ENCODE measurements around the gene WNT7B. TPM values are rescaled to one million over a fixed set of nuclear protein-coding genes. Genes with fewer than 3 reads are reported as not detected.

WNT7B gene
- total and polyA plus RNA-seq, 10 of the 15 experiments (the other 5 are each of a cell fraction or from before 2014, with no cell fraction given) = 0.12 TPM; not detected in 9

- no peak for TF ChIP-seq ASH2L (IDR thresholded peaks at IDR 0.05; ENCODE audit: borderline replicate concordance, low read depth)
- no peak for TF ChIP-seq ZSCAN29 (IDR thresholded peaks at IDR 0.05)
- TF ChIP-seq SUPT20H (IDR thresholded peaks at IDR 0.05; ENCODE audit: borderline replicate concordance, control insufficient read depth, low read depth, low read length) = no peak
- no peak for TF ChIP-seq ZNF687 (IDR thresholded peaks at IDR 0.05)
- no peak for TF ChIP-seq BCL11A (IDR thresholded peaks at IDR 0.05; ENCODE audit: low read depth, low read length)
- TF ChIP-seq, protein P1, sequence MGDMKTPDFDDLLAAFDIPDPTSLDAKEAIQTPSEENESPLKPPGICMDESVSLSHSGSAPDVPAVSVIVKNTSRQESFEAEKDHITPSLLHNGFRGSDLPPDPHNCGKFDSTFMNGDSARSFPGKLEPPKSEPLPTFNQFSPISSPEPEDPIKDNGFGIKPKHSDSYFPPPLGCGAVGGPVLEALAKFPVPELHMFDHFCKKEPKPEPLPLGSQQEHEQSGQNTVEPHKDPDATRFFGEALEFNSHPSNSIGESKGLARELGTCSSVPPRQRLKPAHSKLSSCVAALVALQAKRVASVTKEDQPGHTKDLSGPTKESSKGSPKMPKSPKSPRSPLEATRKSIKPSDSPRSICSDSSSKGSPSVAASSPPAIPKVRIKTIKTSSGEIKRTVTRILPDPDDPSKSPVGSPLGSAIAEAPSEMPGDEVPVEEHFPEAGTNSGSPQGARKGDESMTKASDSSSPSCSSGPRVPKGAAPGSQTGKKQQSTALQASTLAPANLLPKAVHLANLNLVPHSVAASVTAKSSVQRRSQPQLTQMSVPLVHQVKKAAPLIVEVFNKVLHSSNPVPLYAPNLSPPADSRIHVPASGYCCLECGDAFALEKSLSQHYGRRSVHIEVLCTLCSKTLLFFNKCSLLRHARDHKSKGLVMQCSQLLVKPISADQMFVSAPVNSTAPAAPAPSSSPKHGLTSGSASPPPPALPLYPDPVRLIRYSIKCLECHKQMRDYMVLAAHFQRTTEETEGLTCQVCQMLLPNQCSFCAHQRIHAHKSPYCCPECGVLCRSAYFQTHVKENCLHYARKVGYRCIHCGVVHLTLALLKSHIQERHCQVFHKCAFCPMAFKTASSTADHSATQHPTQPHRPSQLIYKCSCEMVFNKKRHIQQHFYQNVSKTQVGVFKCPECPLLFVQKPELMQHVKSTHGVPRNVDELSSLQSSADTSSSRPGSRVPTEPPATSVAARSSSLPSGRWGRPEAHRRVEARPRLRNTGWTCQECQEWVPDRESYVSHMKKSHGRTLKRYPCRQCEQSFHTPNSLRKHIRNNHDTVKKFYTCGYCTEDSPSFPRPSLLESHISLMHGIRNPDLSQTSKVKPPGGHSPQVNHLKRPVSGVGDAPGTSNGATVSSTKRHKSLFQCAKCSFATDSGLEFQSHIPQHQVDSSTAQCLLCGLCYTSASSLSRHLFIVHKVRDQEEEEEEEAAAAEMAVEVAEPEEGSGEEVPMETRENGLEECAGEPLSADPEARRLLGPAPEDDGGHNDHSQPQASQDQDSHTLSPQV (IDR thresholded peaks at IDR 0.05) = no peak
- TF ChIP-seq NFYB (IDR thresholded peaks at IDR 0.05; ENCODE audit: insufficient read depth, low read depth, low read length) = no peak
- no peak for TF ChIP-seq TBL1XR1 (IDR thresholded peaks at IDR 0.05; ENCODE audit: low read depth, low read length)
- TF ChIP-seq CHD2 (IDR thresholded peaks at IDR 0.05; ENCODE audit: borderline replicate concordance, low read depth, low read length) = no peak
- no peak for TF ChIP-seq ZNF207 (IDR thresholded peaks at IDR 0.05; ENCODE audit: borderline replicate concordance)
- no peak for TF ChIP-seq RCOR1 (conservative IDR thresholded peaks at IDR 0.05; ENCODE audit: low read depth, low read length)
- TF ChIP-seq PAX5 (IDR thresholded peaks at IDR 0.05; ENCODE audit: borderline replicate concordance, low read depth, low read length) = no peak
- TF ChIP-seq HDGF (IDR thresholded peaks at IDR 0.05) = no peak
- TF ChIP-seq, protein P2, sequence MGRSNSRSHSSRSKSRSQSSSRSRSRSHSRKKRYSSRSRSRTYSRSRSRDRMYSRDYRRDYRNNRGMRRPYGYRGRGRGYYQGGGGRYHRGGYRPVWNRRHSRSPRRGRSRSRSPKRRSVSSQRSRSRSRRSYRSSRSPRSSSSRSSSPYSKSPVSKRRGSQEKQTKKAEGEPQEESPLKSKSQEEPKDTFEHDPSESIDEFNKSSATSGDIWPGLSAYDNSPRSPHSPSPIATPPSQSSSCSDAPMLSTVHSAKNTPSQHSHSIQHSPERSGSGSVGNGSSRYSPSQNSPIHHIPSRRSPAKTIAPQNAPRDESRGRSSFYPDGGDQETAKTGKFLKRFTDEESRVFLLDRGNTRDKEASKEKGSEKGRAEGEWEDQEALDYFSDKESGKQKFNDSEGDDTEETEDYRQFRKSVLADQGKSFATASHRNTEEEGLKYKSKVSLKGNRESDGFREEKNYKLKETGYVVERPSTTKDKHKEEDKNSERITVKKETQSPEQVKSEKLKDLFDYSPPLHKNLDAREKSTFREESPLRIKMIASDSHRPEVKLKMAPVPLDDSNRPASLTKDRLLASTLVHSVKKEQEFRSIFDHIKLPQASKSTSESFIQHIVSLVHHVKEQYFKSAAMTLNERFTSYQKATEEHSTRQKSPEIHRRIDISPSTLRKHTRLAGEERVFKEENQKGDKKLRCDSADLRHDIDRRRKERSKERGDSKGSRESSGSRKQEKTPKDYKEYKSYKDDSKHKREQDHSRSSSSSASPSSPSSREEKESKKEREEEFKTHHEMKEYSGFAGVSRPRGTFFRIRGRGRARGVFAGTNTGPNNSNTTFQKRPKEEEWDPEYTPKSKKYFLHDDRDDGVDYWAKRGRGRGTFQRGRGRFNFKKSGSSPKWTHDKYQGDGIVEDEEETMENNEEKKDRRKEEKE (IDR thresholded peaks at IDR 0.05) = no peak
- H2AFZ ChIP-seq (ENCODE audit: control insufficient read depth, low read depth, low read length) = no peak overlapping the region
- no peak overlapping the region for H3K27ac ChIP-seq (ENCODE audit: control insufficient read depth, insufficient read depth)
- ChIA-PET SMC1A (ENCODE audit: uncharacterized antibody, unreplicated experiment) (no interaction called here), RAD21 (ENCODE audit: unreplicated experiment) (no interaction called here), POLR2A (no interaction called here), CTCF (no interaction called here)
- H4K20me1 ChIP-seq (ENCODE audit: control insufficient read depth, insufficient read depth) = no peaks in the 10 kb centered on the region
- in situ Hi-C loops (cut with MboI) = no loop called here
- no peak overlapping the region for H3K4me3 ChIP-seq
- no TSS peak for BruUV-seq (replicated peaks)
- 13% methylated on average over 6 of the region's 6 CpGs for WGBS (ENCODE audit: insufficient coverage, insufficient replicate concordance, low lambda C conversion rate, missing lambda C conversion rate)
- H3K36me3 ChIP-seq (ENCODE audit: control insufficient read depth in 2 of 2, insufficient read depth in 2 of 2, low read length in 1 of 2) = no peaks in the 10 kb centered on the region
- no peak for DNase-seq (ENCODE audit: low read depth, low spot score)
- intact Hi-C loops (cut with micrococcal nuclease; ENCODE audit: unreplicated experiment) = no loop called here
- no peak overlapping the region for H3K4me2 ChIP-seq (ENCODE audit: control insufficient read depth, insufficient read depth)
- no peaks in the 10 kb centered on the region for H3K79me2 ChIP-seq (ENCODE audit: control insufficient read depth, insufficient read depth, low read length)
- no peaks in the 10 kb centered on the region for H3K27me3 ChIP-seq (replicated peaks in 1 of 2; ENCODE audit: control insufficient read depth in 2 of 2, insufficient read depth in 2 of 2, low read length in 1 of 2)
- FAIRE-seq = no peak
- no peaks in the 10 kb centered on the region for H3K9me3 ChIP-seq (replicated peaks; ENCODE audit: control insufficient read depth, insufficient read depth, low read length)
- H3K9ac ChIP-seq (ENCODE audit: control insufficient read depth, insufficient read depth, low read length) = no peak overlapping the region
- no peak for ATAC-seq
- H3K4me1 ChIP-seq (ENCODE audit: control insufficient read depth, insufficient read depth, low read length) = no peaks in the 10 kb centered on the region
Observed at GRCh38 chr22:45935573-45935972, 41.4 kb downstream of the WNT7B start.
